22Rv1 (cell line): ENCODE results near the gene HECW1.

Source experiments
- H3K27ac ChIP-seq: fragments of 450-650 bp; 2 replicates; pipeline ENCODE4 v1.5.1; 2017
- ZFX ChIP-seq: fragments of 450-650 bp; IDR thresholded peaks from 2 replicates; pipeline ENCODE4 v1.6.1; 2017; ENCODE audit warnings: antibody characterized with exemption, borderline replicate concordance
- TF ChIP-seq, protein P1 (sequence below): fragments of 450-650 bp; IDR thresholded peaks from 2 replicates; pipeline ENCODE4 v1.5.1; 2017; ENCODE audit warnings: mild to moderate bottlenecking

Gene HECW1

GRCh38 chr7:43443381-43443780 lies 330.9 kb downstream of the HECW1 start:
- TF ChIP-seq, protein P1, sequence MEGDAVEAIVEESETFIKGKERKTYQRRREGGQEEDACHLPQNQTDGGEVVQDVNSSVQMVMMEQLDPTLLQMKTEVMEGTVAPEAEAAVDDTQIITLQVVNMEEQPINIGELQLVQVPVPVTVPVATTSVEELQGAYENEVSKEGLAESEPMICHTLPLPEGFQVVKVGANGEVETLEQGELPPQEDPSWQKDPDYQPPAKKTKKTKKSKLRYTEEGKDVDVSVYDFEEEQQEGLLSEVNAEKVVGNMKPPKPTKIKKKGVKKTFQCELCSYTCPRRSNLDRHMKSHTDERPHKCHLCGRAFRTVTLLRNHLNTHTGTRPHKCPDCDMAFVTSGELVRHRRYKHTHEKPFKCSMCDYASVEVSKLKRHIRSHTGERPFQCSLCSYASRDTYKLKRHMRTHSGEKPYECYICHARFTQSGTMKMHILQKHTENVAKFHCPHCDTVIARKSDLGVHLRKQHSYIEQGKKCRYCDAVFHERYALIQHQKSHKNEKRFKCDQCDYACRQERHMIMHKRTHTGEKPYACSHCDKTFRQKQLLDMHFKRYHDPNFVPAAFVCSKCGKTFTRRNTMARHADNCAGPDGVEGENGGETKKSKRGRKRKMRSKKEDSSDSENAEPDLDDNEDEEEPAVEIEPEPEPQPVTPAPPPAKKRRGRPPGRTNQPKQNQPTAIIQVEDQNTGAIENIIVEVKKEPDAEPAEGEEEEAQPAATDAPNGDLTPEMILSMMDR = no peak
- TF ChIP-seq ZFX = no peak
- no peak overlapping the region for H3K27ac ChIP-seq

- no peak overlapping the region for H3K27ac ChIP-seq
- TF ChIP-seq, protein P1 = no peak
- TF ChIP-seq ZFX = no peak
Observed at GRCh38 chr7:43444711-43445578, 332.5 kb downstream of the HECW1 start.

GRCh38 chr7:43449577-43449976 lies 337.1 kb downstream of the HECW1 start:
- TF ChIP-seq ZFX = no peak
- TF ChIP-seq, protein P1 = no peak
- H3K27ac ChIP-seq = no peak overlapping the region

- no peak for TF ChIP-seq ZFX
- TF ChIP-seq, protein P1 = no peak
- H3K27ac ChIP-seq = no peak overlapping the region
Observed at GRCh38 chr7:43450894-43451293, 338.4 kb downstream of the HECW1 start.

DNA sequence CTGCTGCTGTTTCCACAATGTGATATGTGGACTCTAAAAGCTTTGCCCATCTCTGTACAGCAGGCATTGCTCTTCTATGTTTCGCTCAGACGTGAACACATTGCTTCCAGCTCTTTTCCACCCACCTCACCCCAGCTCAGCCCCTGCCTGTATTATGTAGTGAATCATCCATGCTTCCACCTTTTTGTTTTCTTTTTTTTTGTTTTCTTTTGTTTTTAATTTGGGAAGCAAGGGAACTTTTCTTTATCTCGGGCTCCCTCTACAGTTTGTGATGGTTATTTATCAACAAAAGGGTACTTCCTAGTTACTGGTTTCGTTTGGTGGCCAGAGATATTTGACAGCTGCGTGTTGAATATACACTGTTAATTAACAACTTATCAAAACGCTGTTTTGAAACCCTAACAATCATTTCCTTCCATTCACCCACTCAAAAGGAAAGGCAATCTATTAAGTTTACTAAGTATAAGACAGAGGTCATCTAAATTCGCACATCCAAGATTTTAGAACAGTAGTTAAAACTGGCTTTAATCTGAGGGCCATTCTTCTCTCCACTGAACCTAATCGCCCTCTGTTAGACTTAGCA lies 342.6 kb downstream of the HECW1 start:
- no peak overlapping the region for H3K27ac ChIP-seq
- TF ChIP-seq, protein P1 = peak; percentile 89
- no peak for TF ChIP-seq ZFX

DNA sequence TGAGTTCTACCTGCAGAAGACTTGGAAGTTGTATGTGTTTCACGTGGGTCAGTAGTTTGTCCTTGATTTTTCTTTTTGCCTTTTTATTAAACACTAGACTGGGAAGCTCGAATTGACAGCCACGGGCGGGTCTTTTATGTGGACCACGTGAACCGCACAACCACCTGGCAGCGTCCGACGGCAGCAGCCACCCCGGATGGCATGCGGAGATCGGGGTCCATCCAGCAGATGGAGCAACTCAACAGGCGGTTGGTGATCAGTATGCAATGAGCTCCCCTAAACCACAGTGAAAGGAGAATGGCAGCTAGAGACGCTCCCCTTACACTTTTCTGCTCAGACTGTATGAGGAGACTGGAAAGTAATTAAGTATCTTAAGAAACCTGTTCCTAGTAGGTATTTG lies 343.8 kb downstream of the HECW1 start:
- TF ChIP-seq, protein P1 = no peak
- no peak for TF ChIP-seq ZFX
- H3K27ac ChIP-seq = no peak overlapping the region
